Measurements from ENCODE around the gene DNAH10.
A peak's percentile ranks its signal among the peaks of the same experiment; 100 is the strongest.

The DNAH10 gene

GRCh38 chr12:123952037-123952436 lies 189.9 kb downstream of the DNAH10 start:
- no peak for DNase-seq

GRCh38 chr12:123954647-123955350 lies 192.7 kb downstream of the DNAH10 start:
- DNase-seq = no peak

- no peak for DNase-seq
These were observed 194.1 kb downstream of the DNAH10 start for GRCh38 chr12:123956249-123956648.

- no peak for DNase-seq
These were observed 195.1 kb downstream of the DNAH10 start for GRCh38 chr12:123957196-123957595.

- no peak for DNase-seq
These were observed 196.4 kb downstream of the DNAH10 start for GRCh38 chr12:123958462-123958861.

GRCh38 chr12:123958876-123959275 lies 196.8 kb downstream of the DNAH10 start:
- DNase-seq = no peak

- no peak for DNase-seq
These were observed 198.1 kb downstream of the DNAH10 start for GRCh38 chr12:123960029-123960735.

- no peak for DNase-seq
These were observed 198.8 kb downstream of the DNAH10 start for GRCh38 chr12:123960856-123961255.

- DNase-seq = no peak
These were observed 199.7 kb downstream of the DNAH10 start for GRCh38 chr12:123961585-123962345.

- no peak for DNase-seq
These were observed 200.4 kb downstream of the DNAH10 start for GRCh38 chr12:123962513-123962912.

- no peak for DNase-seq
These were observed 201.7 kb downstream of the DNAH10 start for GRCh38 chr12:123963821-123964220.

GRCh38 chr12:123965382-123965781 lies 203.3 kb downstream of the DNAH10 start:
- DNase-seq = no peak

GRCh38 chr12:123966596-123966995 lies 204.5 kb downstream of the DNAH10 start:
- no peak for DNase-seq

- no peak for DNase-seq
These were observed 205.1 kb downstream of the DNAH10 start for GRCh38 chr12:123967121-123967586.

- DNase-seq = no peak
These were observed 209.3 kb downstream of the DNAH10 start for GRCh38 chr12:123971449-123971769.

- DNase-seq = peak; percentile 7
These were observed 209.8 kb downstream of the DNAH10 start for GRCh38 chr12:123971770-123972456.

- DNase-seq = peak; percentile 80
These were observed 210.6 kb downstream of the DNAH10 start, which contains the start of the genes CCDC92 and ZNF664 for GRCh38 chr12:123972457-123973401. Gene CCDC92, minus strand, starts transcription at chr12:123972831. Its CDS starts 28,526 bp downstream, at chr12:123944305. Gene ZNF664, plus strand, starts transcription at chr12:123973215. Its CDS starts 38,930 bp downstream, at chr12:124012145.

GRCh38 chr12:123973552-123974341 lies 211.6 kb downstream of the DNAH10 start:
- no peak for DNase-seq

GRCh38 chr12:123976227-123976826 lies 214.2 kb downstream of the DNAH10 start:
- DNase-seq = no peak

- no peak for DNase-seq
These were observed 217.5 kb downstream of the DNAH10 start for GRCh38 chr12:123979566-123979965.
